Measurements from ENCODE around the gene MBD3. TPM values are rescaled to one million over a fixed set of nuclear protein-coding genes. Genes with fewer than 3 reads are reported as not detected.

MBD3 gene
- total RNA-seq, 4 donors from 2014 or later = 53.8 to 75.9 (median 64.5) TPM

DNA sequence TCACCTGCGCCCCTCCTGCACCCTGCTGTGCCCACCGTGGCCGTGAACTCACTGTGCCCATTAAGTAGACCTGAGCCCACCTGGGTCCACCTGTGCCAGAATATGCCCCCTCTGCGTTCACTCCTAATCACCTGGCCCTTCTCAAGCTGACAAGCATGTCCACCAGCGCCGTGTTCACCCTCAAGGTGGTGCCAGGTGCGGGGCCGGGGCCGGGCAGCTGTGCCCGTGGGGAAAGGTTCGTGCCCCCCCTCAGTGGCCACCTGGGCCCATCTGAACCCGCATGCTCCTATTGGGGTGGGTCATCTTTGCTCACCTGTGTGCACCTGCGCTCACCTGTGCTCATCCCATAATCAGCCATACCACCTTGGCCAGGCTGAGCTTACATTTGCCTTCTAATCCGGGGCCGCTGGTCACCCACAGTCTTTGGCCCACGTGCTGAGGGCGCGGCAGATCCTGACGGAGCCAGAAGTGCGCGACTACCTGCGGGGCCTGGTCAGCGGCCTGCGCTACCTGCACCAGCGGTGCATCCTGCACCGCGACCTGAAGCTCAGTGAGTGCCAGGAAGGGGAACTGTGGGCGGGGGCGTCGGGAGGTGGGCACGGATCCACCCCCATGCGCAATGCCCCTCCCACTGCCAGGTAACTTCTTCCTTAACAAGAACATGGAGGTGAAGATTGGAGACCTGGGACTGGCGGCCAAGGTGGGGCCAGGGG, 66.4 kb downstream of the MBD3 start:
- TF ChIP-seq POLR2A (IDR thresholded peaks at IDR 0.05) (no peak), CTCF (IDR thresholded peaks at IDR 0.05) (no peak)
- Histone ChIP-seq H3K27me3 (no peaks in the 10 kb centered on the region), H3K9me3 (no peaks in the 10 kb centered on the region), H3K4me1 (peaks cover 0 to 15% of the 10 kb centered on the region in 2 donors), H3K4me3 (no peak overlapping the region), H3K27ac (no peak overlapping the region), H3K36me3 (no peaks in the 10 kb centered on the region)
- DNase-seq = no peak
- intact Hi-C loops (cut with DNase I; ENCODE audit: low total_unique reads) = no loop called here

- no peaks in the 10 kb centered on the region for H3K9me3 ChIP-seq
- peaks cover 0 to 15% of the 10 kb centered on the region in 2 donors for H3K4me1 ChIP-seq
- TF ChIP-seq CTCF (IDR thresholded peaks at IDR 0.05) (no peak), POLR2A (IDR thresholded peaks at IDR 0.05) (no peak)
- no peaks in the 10 kb centered on the region for H3K36me3 ChIP-seq
- no peak overlapping the region for H3K27ac ChIP-seq
- intact Hi-C loops (cut with DNase I; ENCODE audit: low total_unique reads) = no loop called here
- no peaks in the 10 kb centered on the region for H3K27me3 ChIP-seq
- H3K4me3 ChIP-seq = no peak overlapping the region
- DNase-seq = no peak
These were observed 67.3 kb downstream of the MBD3 start for GRCh38 chr19:1525343-1525742.

DNA sequence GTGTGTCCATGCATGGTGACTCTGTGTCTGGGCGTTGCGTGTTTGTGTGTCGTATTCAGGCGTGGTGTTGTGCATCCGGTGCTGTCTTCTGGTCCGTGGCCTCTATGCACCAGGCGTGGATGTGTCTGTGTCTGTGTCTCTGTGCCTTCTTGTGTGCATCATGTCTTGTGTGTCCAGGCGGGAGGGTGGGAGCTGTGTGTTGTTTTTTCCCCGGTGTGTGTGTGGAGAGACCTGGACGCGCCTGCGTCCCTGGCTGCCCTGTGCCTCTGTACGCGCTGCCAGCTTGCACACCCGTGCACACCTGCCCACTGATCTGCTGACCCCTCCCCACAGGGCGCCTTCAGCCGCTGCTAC, 67.7 kb downstream of the MBD3 start:
- TF ChIP-seq POLR2A (IDR thresholded peaks at IDR 0.05) = no peak
- TF ChIP-seq CTCF (IDR thresholded peaks at IDR 0.05) = no peak
- no peak overlapping the region for H3K4me3 ChIP-seq
- H3K27ac ChIP-seq = no peak overlapping the region
- peaks cover 0 to 15% of the 10 kb centered on the region in 2 donors for H3K4me1 ChIP-seq
- intact Hi-C loops (cut with DNase I; ENCODE audit: low total_unique reads) = no loop called here
- H3K27me3 ChIP-seq = no peaks in the 10 kb centered on the region
- H3K9me3 ChIP-seq = no peaks in the 10 kb centered on the region
- no peak for DNase-seq
- no peaks in the 10 kb centered on the region for H3K36me3 ChIP-seq

DNA sequence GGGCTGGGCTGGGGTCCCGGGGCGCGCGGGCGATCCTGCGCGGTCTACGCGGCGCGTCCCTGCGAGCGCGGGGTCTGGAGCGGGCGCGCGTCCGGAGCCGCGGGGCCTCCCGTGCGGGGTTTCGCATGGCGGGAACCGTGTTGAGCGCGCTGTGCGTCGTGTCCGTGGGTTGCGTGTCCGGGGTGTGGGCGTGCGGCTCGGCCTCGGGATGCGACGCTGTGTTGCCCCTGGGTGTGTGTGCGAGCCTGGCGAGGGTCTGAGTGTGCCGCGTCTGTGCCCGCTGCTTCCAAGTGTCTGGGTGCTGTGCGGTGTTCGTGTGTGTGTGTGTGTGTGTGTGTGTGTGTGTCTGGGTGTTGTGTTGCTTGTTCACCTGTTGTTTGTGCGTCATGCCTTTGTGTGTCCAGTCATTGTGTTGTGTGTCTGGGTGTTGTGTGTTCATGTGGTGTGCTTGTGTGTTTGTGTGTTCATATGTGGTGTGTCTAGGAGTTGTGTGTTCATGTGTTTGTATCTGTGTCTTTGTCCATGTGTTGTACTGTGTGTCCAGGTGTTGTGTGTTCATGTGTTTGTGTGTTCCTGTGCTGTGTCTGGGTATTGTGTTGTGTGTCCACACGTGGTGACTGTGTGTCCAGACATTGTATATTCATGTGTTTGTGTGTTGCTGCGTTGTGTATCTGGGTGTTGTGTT, 68.2 kb downstream of the MBD3 start:
- no peak for TF ChIP-seq POLR2A (IDR thresholded peaks at IDR 0.05)
- TF ChIP-seq CTCF (IDR thresholded peaks at IDR 0.05) = no peak
- Histone ChIP-seq H3K4me1 (peaks cover 0 to 15% of the 10 kb centered on the region in 2 donors), H3K27ac (no peak overlapping the region), H3K9me3 (no peaks in the 10 kb centered on the region), H3K4me3 (peak overlapping the region in 1 of 2 donors; percentile 5), H3K36me3 (no peaks in the 10 kb centered on the region), H3K27me3 (no peaks in the 10 kb centered on the region)
- no peak for DNase-seq
- intact Hi-C loops (cut with DNase I; ENCODE audit: low total_unique reads) = no loop called here

Small RNA genes lying within 50 kb of the gene (small RNA-seq; reads per million reads assigned to genes)
- not detected for gene AC005943.2
- gene RN7SL477P = not detected
- not detected for gene RNU6-1223P

Other genes starting within 250 kb of the MBD3 start
- gene NDUFS7, start 209.0 kb downstream of the MBD3 start, total RNA-seq = 10 to 100 TPM; 39.2 to 65.5 (median 42.1) TPM
- gene GAMT, start 191.3 kb downstream of the MBD3 start, total RNA-seq = 10 to 100 TPM in 2 of 4 donors, 1 to 10 TPM in 2; 3.3 to 14.4 (median 8.4) TPM
- 100 to 1,000 TPM in 1 of 4 donors, 10 to 100 TPM in 1, 1 to 10 TPM in 2; 1.2 to 102 (median 23.8) TPM for gene DAZAP1, start 185.3 kb downstream of the MBD3 start, total RNA-seq
- gene RPS15, start 154.5 kb downstream of the MBD3 start, total RNA-seq = 1,000 to 10,000 TPM in 3 of 4 donors, 100 to 1,000 TPM in 1; 648 to 5,728 (median 1,854) TPM
- gene APC2, start 142.7 kb downstream of the MBD3 start, total RNA-seq = 1 to 10 TPM in 1 of 4 donors, under 1 TPM in 2, not detected in 1; 0.12 to 3.5 (median 0.77) TPM
- gene C19orf25, start 113.7 kb downstream of the MBD3 start, total RNA-seq = 10 to 100 TPM; 17.7 to 32.9 (median 28.9) TPM
- gene PCSK4, start 102.5 kb downstream of the MBD3 start, total RNA-seq = 1 to 10 TPM in 2 of 4 donors, under 1 TPM in 1, not detected in 1; under 0.01 to 6.4 (median 4.6) TPM
- gene REEP6, start 101.7 kb downstream of the MBD3 start, total RNA-seq = 1 to 10 TPM in 1 of 4 donors, under 1 TPM in 2, not detected in 1; 0.76 to 3.0 (median 0.77) TPM
- 10 to 100 TPM in 3 of 4 donors, 1 to 10 TPM in 1; 3.5 to 39.4 (median 12.6) TPM for gene ADAMTSL5, start 79.8 kb downstream of the MBD3 start, total RNA-seq
- 1 to 10 TPM in 1 of 4 donors, under 1 TPM in 1, not detected in 2; 0.21 to 2.7 TPM for gene PLK5, start 68.8 kb downstream of the MBD3 start, total RNA-seq
- 10 to 100 TPM in 3 of 4 donors, 1 to 10 TPM in 1; 4.4 to 34.8 (median 23.2) TPM for gene MEX3D, start 24.5 kb downstream of the MBD3 start, total RNA-seq
- 100 to 1,000 TPM in 1 of 4 donors, 10 to 100 TPM in 3; 20.6 to 110 (median 30.8) TPM for gene UQCR11, start 12.6 kb upstream of the MBD3 start, total RNA-seq
- 100 to 1,000 TPM in 1 of 4 donors, 10 to 100 TPM in 3; 15.6 to 132 (median 65.7) TPM for gene TCF3, start 59.8 kb upstream of the MBD3 start, total RNA-seq
- not detected for gene ONECUT3, start 160.6 kb upstream of the MBD3 start, total RNA-seq
- gene ATP8B3, start 219.4 kb upstream of the MBD3 start, total RNA-seq = 1 to 10 TPM in 3 of 4 donors, not detected in 1; 1.0 to 3.3 (median 1.7) TPM

Measured in uterus (tissue), 4 donors.